HepG2 (cell line): ENCODE measurements around the gene LSM12. TPM values are rescaled to one million over a fixed set of nuclear protein-coding genes. Genes with fewer than 3 reads are reported as not detected.

ENCODE experiments used
- ARNT2 ChIP-seq: sonication (generic); formaldehyde crosslinking; IDR thresholded peaks from 2 replicates; pipeline ENCODE4 v1.8.0; 2022; ENCODE audit warnings: mild to moderate bottlenecking, low read depth, missing genetic modification reagents, moderate library complexity
- BHLHE40 ChIP-seq: IDR thresholded peaks from 2 replicates; pipeline ENCODE4 v1.6.1; 2011; ENCODE audit warnings: low read length, improper control_type of control experiment
- CEBPB ChIP-seq: IDR thresholded peaks from 2 replicates; pipeline ENCODE4 v1.6.1; 2011; ENCODE audit warnings: low read depth, low read length, improper control_type of control experiment, borderline replicate concordance
- IKZF4 ChIP-seq: sonication (generic); formaldehyde crosslinking; IDR thresholded peaks from 2 replicates; pipeline ENCODE4 v1.5.1; 2020; ENCODE audit warnings: borderline replicate concordance, mild to moderate bottlenecking, low read depth, missing genetic modification reagents; ENCODE audit errors: not compliant biosample characterization
- MAFF ChIP-seq: IDR thresholded peaks from 2 replicates; pipeline ENCODE4 v1.6.1; 2011; ENCODE audit warnings: low read depth, low read length, improper control_type of control experiment
- NAIF1 ChIP-seq: sonication (generic); formaldehyde crosslinking; IDR thresholded peaks from 2 replicates; pipeline ENCODE4 v1.5.0; 2020; ENCODE audit warnings: mild to moderate bottlenecking, missing genetic modification reagents, borderline replicate concordance
- NRL ChIP-seq: sonication (generic); formaldehyde crosslinking; IDR thresholded peaks from 2 replicates; pipeline ENCODE4 v1.5.0; 2020; ENCODE audit warnings: missing genetic modification reagents, mild to moderate bottlenecking, moderate library complexity, borderline replicate concordance
- PITX1 ChIP-seq: sonication (generic); formaldehyde crosslinking; IDR thresholded peaks from 2 replicates; pipeline ENCODE4 v1.5.1; 2020; ENCODE audit warnings: mild to moderate bottlenecking, missing genetic modification reagents
- SYNCRIP ChIP-seq: fragments of 200-400 bp; formaldehyde crosslinking; IDR thresholded peaks from 2 replicates; pipeline ENCODE4 v1.6.1; 2018; ENCODE audit warnings: mild to moderate bottlenecking, low read depth, low read length; ENCODE audit not compliant: insufficient read depth
- TP53 ChIP-seq: sonication (generic); formaldehyde crosslinking; conservative IDR thresholded peaks from 2 replicates; pipeline ENCODE4 v1.4.0; 2020; ENCODE audit warnings: missing genetic modification reagents
- ZBTB42 ChIP-seq: sonication (generic); formaldehyde crosslinking; IDR thresholded peaks from 2 replicates; pipeline ENCODE4 v1.5.0; 2020; ENCODE audit warnings: mild to moderate bottlenecking, missing genetic modification reagents
- ZKSCAN8 ChIP-seq: IDR thresholded peaks from 2 replicates; pipeline ENCODE4 v1.6.1; 2016; ENCODE audit warnings: borderline replicate concordance, missing genetic modification reagents, missing compliant biosample characterization
- ZNF205 ChIP-seq: IDR thresholded peaks from 2 replicates; pipeline ENCODE4 v1.6.1; 2018; ENCODE audit warnings: missing biosample characterization, missing genetic modification reagents
- ZNF331 ChIP-seq: sonication (generic); formaldehyde crosslinking; IDR thresholded peaks from 2 replicates; pipeline ENCODE4 v1.4.0; 2020; ENCODE audit warnings: missing genetic modification reagents
- polyA plus RNA-seq, 8 experiments: library from polyadenylated mRNA; depleted of rRNA in 3 of 8; stranded (reverse) in 7 of 8; unstranded in 1 of 8; fragments of >200 nt; fragmentation: Illumina TruSeq in 4 of 8; extraction: Trizol in 4 of 8; gene quantifications; 2 replicates each; pipeline versions ENCODE4 v1.2.1 to v1.2.3, GENCODE V29; 2011 to 2016; ENCODE audit warnings: low read depth in 4 of 8, missing spikeins in 1 of 8, mixed read lengths in 1 of 8; ENCODE audit not compliant: insufficient read depth in 1 of 8
- total RNA-seq, 5 experiments: library from RNA; depleted of rRNA; stranded (reverse); fragments of >200 nt; fragmentation: Illumina TruSeq; extraction: Trizol; gene quantifications; 2 replicates each; pipeline ENCODE4 v1.2.3, GENCODE V29; 2016; ENCODE audit warnings: low read depth in 1 of 5
- TF ChIP-seq, protein P1 (sequence below): sonication (generic); formaldehyde crosslinking; IDR thresholded peaks from 2 replicates; pipeline ENCODE4 v1.4.0; 2020; ENCODE audit warnings: missing genetic modification reagents
- TF ChIP-seq, protein P2 (sequence below): sonication (generic); formaldehyde crosslinking; IDR thresholded peaks from 2 replicates; pipeline ENCODE4 v1.4.0; 2020; ENCODE audit warnings: mild to moderate bottlenecking, missing genetic modification reagents
- TF ChIP-seq, protein P3 (sequence below): sonication (generic); formaldehyde crosslinking; IDR thresholded peaks from 2 replicates; pipeline ENCODE4 v1.8.0; 2022; ENCODE audit warnings: mild to moderate bottlenecking, missing genetic modification reagents, moderate library complexity
- TF ChIP-seq, protein P4 (sequence below): sonication (generic); formaldehyde crosslinking; IDR thresholded peaks from 2 replicates; pipeline ENCODE4 v1.9.0; 2022; ENCODE audit warnings: missing genetic modification reagents, mild to moderate bottlenecking, borderline replicate concordance
- TF ChIP-seq, protein P5 (sequence below): sonication (generic); formaldehyde crosslinking; IDR thresholded peaks from 2 replicates; pipeline ENCODE4 v1.4.0; 2020; ENCODE audit warnings: missing genetic modification reagents, borderline replicate concordance

The LSM12 gene
- total and polyA plus RNA-seq, 2 of the 13 experiments (the other 11 are each of a cell fraction or from before 2014, with no cell fraction given), result 52.8 to 55.7 TPM

DNA sequence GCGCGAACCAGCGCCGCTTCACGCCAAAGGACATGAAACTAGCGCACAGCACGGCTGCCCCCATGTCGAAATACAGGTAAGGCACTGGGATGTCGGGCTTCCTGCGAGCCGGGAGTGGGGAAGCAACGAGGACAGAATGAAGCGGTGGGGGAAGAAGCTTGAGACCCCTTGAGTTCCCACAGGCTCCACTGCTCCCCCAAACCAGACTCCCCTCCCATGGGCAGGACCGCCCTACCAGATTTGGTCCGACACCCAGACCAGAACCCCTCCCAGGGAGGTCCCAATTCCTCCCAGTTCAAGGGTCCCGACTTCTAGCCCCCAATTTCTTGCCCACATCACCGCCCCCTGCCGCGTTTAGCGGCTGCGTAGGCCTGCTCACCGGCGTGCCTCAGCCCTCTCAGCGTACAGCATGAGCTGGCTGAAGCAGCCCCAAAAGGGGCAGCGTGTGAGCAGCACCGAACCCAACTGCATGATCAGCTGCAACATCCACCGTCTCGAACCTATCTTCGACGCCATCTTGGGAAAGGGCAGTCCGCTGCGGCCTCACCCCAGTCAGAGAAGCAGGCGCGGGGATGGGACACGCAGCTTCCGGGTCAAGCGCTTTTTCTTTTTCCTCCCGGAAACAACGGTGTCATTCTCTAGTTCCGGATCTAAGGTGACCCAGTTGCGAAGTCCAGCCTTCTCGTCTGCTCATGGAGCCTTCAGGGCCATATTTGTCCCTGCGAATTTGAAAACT is 51.9 kb downstream of the LSM12 start, which contains the start of gene TMEM101 (continued):
- TF ChIP-seq, protein P1, sequence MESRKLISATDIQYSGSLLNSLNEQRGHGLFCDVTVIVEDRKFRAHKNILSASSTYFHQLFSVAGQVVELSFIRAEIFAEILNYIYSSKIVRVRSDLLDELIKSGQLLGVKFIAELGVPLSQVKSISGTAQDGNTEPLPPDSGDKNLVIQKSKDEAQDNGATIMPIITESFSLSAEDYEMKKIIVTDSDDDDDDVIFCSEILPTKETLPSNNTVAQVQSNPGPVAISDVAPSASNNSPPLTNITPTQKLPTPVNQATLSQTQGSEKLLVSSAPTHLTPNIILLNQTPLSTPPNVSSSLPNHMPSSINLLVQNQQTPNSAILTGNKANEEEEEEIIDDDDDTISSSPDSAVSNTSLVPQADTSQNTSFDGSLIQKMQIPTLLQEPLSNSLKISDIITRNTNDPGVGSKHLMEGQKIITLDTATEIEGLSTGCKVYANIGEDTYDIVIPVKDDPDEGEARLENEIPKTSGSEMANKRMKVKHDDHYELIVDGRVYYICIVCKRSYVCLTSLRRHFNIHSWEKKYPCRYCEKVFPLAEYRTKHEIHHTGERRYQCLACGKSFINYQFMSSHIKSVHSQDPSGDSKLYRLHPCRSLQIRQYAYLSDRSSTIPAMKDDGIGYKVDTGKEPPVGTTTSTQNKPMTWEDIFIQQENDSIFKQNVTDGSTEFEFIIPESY, result peak; percentile 87
- peak; percentile 63 for TF ChIP-seq BHLHE40
- TF ChIP-seq, protein P2, sequence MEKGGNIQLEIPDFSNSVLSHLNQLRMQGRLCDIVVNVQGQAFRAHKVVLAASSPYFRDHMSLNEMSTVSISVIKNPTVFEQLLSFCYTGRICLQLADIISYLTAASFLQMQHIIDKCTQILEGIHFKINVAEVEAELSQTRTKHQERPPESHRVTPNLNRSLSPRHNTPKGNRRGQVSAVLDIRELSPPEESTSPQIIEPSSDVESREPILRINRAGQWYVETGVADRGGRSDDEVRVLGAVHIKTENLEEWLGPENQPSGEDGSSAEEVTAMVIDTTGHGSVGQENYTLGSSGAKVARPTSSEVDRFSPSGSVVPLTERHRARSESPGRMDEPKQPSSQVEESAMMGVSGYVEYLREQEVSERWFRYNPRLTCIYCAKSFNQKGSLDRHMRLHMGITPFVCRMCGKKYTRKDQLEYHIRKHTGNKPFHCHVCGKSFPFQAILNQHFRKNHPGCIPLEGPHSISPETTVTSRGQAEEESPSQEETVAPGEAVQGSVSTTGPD (CRISPR knock-in tag), result 0 out of 2 replicates have a peak, but pooled peaks have one; percentile 33
- no peak for TF ChIP-seq SYNCRIP
- TF ChIP-seq NAIF1 (CRISPR knock-in tag), result no peak
- TF ChIP-seq ZNF205 (CRISPR knock-in tag), result peak; percentile 75
- TF ChIP-seq ZNF331, result peak; percentile 89
- peak; percentile 94 for TF ChIP-seq ARNT2
- TF ChIP-seq TP53 (CRISPR knock-in tag), result peak; percentile 92
- TF ChIP-seq, protein P3, sequence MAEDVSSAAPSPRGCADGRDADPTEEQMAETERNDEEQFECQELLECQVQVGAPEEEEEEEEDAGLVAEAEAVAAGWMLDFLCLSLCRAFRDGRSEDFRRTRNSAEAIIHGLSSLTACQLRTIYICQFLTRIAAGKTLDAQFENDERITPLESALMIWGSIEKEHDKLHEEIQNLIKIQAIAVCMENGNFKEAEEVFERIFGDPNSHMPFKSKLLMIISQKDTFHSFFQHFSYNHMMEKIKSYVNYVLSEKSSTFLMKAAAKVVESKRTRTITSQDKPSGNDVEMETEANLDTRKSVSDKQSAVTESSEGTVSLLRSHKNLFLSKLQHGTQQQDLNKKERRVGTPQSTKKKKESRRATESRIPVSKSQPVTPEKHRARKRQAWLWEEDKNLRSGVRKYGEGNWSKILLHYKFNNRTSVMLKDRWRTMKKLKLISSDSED (CRISPR knock-in tag), result no peak
- TF ChIP-seq ZBTB42, result 0 out of 2 replicates have a peak, but pooled peaks have one; percentile 73
- peak; percentile 95 for TF ChIP-seq IKZF4 (CRISPR knock-in tag)
- peak; percentile 60; the same call in 1 of the 2 replicates for TF ChIP-seq ZKSCAN8
- TF ChIP-seq, protein P4, sequence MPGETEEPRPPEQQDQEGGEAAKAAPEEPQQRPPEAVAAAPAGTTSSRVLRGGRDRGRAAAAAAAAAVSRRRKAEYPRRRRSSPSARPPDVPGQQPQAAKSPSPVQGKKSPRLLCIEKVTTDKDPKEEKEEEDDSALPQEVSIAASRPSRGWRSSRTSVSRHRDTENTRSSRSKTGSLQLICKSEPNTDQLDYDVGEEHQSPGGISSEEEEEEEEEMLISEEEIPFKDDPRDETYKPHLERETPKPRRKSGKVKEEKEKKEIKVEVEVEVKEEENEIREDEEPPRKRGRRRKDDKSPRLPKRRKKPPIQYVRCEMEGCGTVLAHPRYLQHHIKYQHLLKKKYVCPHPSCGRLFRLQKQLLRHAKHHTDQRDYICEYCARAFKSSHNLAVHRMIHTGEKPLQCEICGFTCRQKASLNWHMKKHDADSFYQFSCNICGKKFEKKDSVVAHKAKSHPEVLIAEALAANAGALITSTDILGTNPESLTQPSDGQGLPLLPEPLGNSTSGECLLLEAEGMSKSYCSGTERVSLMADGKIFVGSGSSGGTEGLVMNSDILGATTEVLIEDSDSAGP (CRISPR knock-in tag), result peak; percentile 96
- peak; percentile 49; the same call in 1 of the 2 replicates for TF ChIP-seq CEBPB
- TF ChIP-seq NRL (CRISPR knock-in tag), result peak; percentile 96; the same call in 1 of the 2 replicates
- TF ChIP-seq, protein P5, sequence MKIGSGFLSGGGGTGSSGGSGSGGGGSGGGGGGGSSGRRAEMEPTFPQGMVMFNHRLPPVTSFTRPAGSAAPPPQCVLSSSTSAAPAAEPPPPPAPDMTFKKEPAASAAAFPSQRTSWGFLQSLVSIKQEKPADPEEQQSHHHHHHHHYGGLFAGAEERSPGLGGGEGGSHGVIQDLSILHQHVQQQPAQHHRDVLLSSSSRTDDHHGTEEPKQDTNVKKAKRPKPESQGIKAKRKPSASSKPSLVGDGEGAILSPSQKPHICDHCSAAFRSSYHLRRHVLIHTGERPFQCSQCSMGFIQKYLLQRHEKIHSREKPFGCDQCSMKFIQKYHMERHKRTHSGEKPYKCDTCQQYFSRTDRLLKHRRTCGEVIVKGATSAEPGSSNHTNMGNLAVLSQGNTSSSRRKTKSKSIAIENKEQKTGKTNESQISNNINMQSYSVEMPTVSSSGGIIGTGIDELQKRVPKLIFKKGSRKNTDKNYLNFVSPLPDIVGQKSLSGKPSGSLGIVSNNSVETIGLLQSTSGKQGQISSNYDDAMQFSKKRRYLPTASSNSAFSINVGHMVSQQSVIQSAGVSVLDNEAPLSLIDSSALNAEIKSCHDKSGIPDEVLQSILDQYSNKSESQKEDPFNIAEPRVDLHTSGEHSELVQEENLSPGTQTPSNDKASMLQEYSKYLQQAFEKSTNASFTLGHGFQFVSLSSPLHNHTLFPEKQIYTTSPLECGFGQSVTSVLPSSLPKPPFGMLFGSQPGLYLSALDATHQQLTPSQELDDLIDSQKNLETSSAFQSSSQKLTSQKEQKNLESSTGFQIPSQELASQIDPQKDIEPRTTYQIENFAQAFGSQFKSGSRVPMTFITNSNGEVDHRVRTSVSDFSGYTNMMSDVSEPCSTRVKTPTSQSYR (CRISPR knock-in tag), result peak; percentile 72; the same call in 1 of the 2 replicates
- TF ChIP-seq PITX1 (CRISPR knock-in tag), result peak; percentile 91
- TF ChIP-seq MAFF, result no peak
